HEK293 (cell line): ENCODE results near the gene CRACDL.

ENCODE experiments used
- CTCF ChIA-PET: fragments of 350-600 bp; formaldehyde crosslinking; extraction: SDS; loops from one replicate; lab custom pipeline; 2021; ENCODE audit warnings: antibody characterized with exemption; lab: Yijun Ruan, JAX
- POLR2A ChIA-PET: fragments of 300-600 bp; formaldehyde crosslinking; extraction: SDS; loops from one replicate; lab custom pipeline; 2020; ENCODE audit warnings: antibody characterized with exemption, inconsistent platforms; lab: Yijun Ruan, JAX
- H3K27ac ChIP-seq: fragments of 200-500 bp; sonication (Bioruptor generic); 2 replicates; pipeline ENCODE4 v1.5.1; 2014; ENCODE audit warnings: low read depth, low read length, control low read depth, inconsistent platforms; ENCODE audit errors: extremely low read depth
- H3K36me3 ChIP-seq, 2 experiments: fragments of 200-500 bp in 1 of 2; sonication (Bioruptor generic) in 1 of 2; 1 replicate in 1 of 2; 2 replicates in 1 of 2; pipeline ENCODE4 v1.5.1; 2014 to 2017; ENCODE audit warnings: inconsistent platforms in 2 of 2, low read length in 2 of 2; ENCODE audit not compliant: control insufficient read depth in 2 of 2, insufficient read depth in 1 of 2
- H3K4me1 ChIP-seq: fragments of 200-500 bp; sonication (Bioruptor generic); 2 replicates; pipeline ENCODE4 v1.5.1; 2014; ENCODE audit warnings: mild to moderate bottlenecking, low read length, inconsistent platforms; ENCODE audit not compliant: control insufficient read depth, insufficient read depth
- H3K4me3 ChIP-seq: 2 replicates; pipeline ENCODE4 v1.5.1; 2011; ENCODE audit warnings: low read depth, mild to moderate bottlenecking, control low read depth, low read length, moderate library complexity
- H3K9me3 ChIP-seq: fragments of 200-500 bp; sonication (Bioruptor generic); 2 replicates; pipeline ENCODE4 v1.5.1; 2014; ENCODE audit warnings: low read depth, low read length, inconsistent platforms; ENCODE audit not compliant: control insufficient read depth, insufficient read depth
- OSR2 ChIP-seq: fragments of 450-650 bp; formaldehyde crosslinking; IDR thresholded peaks from 2 replicates; pipeline ENCODE4 v1.5.1; 2016; ENCODE audit warnings: missing biosample characterization, missing genetic modification characterization
- PBX3 ChIP-seq: sonication (generic); formaldehyde crosslinking; IDR thresholded peaks from 2 replicates; pipeline ENCODE4 v1.8.1; 2022; ENCODE audit warnings: mild to moderate bottlenecking, moderate library complexity, missing genetic modification reagents
- PRDM6 ChIP-seq: fragments of 450-650 bp; formaldehyde crosslinking; IDR thresholded peaks from 2 replicates; pipeline ENCODE4 v1.5.1; 2017; ENCODE audit warnings: missing biosample characterization, missing genetic modification characterization
- YY1 ChIP-seq: fragments of 450-650 bp; formaldehyde crosslinking; IDR thresholded peaks from 2 replicates; pipeline ENCODE4 v1.5.1; 2018; ENCODE audit warnings: missing biosample characterization, missing genetic modification characterization
- ZBTB26 ChIP-seq: fragments of 450-650 bp; formaldehyde crosslinking; optimal IDR thresholded peaks from 2 replicates; pipeline ENCODE3; 2016; ENCODE audit warnings: missing biosample characterization, mild to moderate bottlenecking, missing genetic modification characterization
- ZBTB44 ChIP-seq: fragments of 450-650 bp; IDR thresholded peaks from 2 replicates; pipeline ENCODE4 v1.5.1; 2018; ENCODE audit warnings: missing biosample characterization, mild to moderate bottlenecking, missing genetic modification characterization
- ZBTB6 ChIP-seq: fragments of 450-650 bp; formaldehyde crosslinking; IDR thresholded peaks from 2 replicates; pipeline ENCODE4 v1.5.1; 2017; ENCODE audit warnings: missing biosample characterization, missing genetic modification characterization
- ZFHX2 ChIP-seq: fragments of 450-650 bp; formaldehyde crosslinking; conservative IDR thresholded peaks from 2 replicates; pipeline ENCODE4 v1.5.1; 2016; ENCODE audit warnings: missing biosample characterization, missing genetic modification characterization
- ZIC2 ChIP-seq: fragments of 450-650 bp; formaldehyde crosslinking; IDR thresholded peaks from 2 replicates; pipeline ENCODE4 v1.5.1; 2016; ENCODE audit warnings: missing biosample characterization, missing genetic modification characterization
- ZNF114 ChIP-seq: fragments of 450-650 bp; formaldehyde crosslinking; IDR thresholded peaks from 2 replicates; pipeline ENCODE4 v1.5.0; 2017; ENCODE audit warnings: missing biosample characterization, missing genetic modification characterization
- ZNF2 ChIP-seq: fragments of 450-650 bp; formaldehyde crosslinking; IDR thresholded peaks from 2 replicates; pipeline ENCODE4 v1.5.1; 2016; ENCODE audit warnings: missing biosample characterization, missing genetic modification characterization
- ZNF274 ChIP-seq, 2 experiments: fragments of 200-500 bp in 1 of 2; fragments of 450-650 bp in 1 of 2; sonication (Bioruptor generic) in 1 of 2; formaldehyde crosslinking in 1 of 2; IDR thresholded peaks; 2 replicates each; pipeline versions ENCODE4 v1.5.1 to v1.6.1; 2014 to 2016; ENCODE audit warnings: borderline replicate concordance in 1 of 2, inconsistent platforms in 1 of 2, low read length in 1 of 2, missing biosample characterization in 1 of 2, missing genetic modification characterization in 1 of 2
- ZNF292 ChIP-seq: fragments of 450-650 bp; formaldehyde crosslinking; IDR thresholded peaks from 2 replicates; pipeline ENCODE4 v1.5.1; 2016; ENCODE audit warnings: low read depth, missing biosample characterization, missing genetic modification characterization, borderline replicate concordance
- ZNF610 ChIP-seq: fragments of 450-650 bp; formaldehyde crosslinking; IDR thresholded peaks from 2 replicates; pipeline ENCODE4 v1.5.1; 2016; ENCODE audit warnings: missing biosample characterization, missing genetic modification characterization, borderline replicate concordance
- ZNF830 ChIP-seq: fragments of 450-650 bp; IDR thresholded peaks from 2 replicates; pipeline ENCODE4 v1.5.0; 2018; ENCODE audit warnings: missing biosample characterization, missing genetic modification characterization, low read depth, mild to moderate bottlenecking, moderate library complexity

Gene CRACDL

GRCh38 chr2:98914713-98915580 lies 21.1 kb downstream of the CRACDL start (continued):
- TF ChIP-seq PRDM6 (tag by site-specific recombination) (no peak), PBX3 (CRISPR knock-in tag) (no peak), ZNF610 (no peak), YY1 (tag by site-specific recombination) (no peak), ZNF114 (tag by site-specific recombination) (no peak), ZNF830 (tag by site-specific recombination) (no peak), ZNF274 (IDR thresholded peaks at IDR 0.05; ENCODE audit: low read length) (no peak), ZNF274 (tag by site-specific recombination; IDR thresholded peaks at IDR 0.05; ENCODE audit: borderline replicate concordance) (no peak), ZFHX2 (tag by site-specific recombination) (no peak), ZNF2 (tag by site-specific recombination) (no peak)

- CTCF ChIA-PET = no interaction called here
Measured at GRCh38 chr2:98913916-98914712, 21.9 kb downstream of the CRACDL start.

More at GRCh38 chr2:98913916-98914712, 21.9 kb downstream of the CRACDL start:
- no peak overlapping the region for H3K4me3 ChIP-seq
- POLR2A ChIA-PET = no interaction called here
- H3K36me3 ChIP-seq = no peaks in the 10 kb centered on the region
- peaks cover 4% of the 10 kb centered on the region for H3K4me1 ChIP-seq
- H3K9me3 ChIP-seq = no peaks in the 10 kb centered on the region
- TF ChIP-seq ZBTB44 (tag by site-specific recombination) (no peak), ZBTB6 (no peak), ZBTB26 (tag by site-specific recombination) (no peak), ZNF292 (no peak), ZIC2 (tag by site-specific recombination) (0 out of 2 replicates have a peak, but pooled peaks have one; percentile 24), OSR2 (no peak)
- H3K27ac ChIP-seq = no peak overlapping the region
